IMR-90 (cell line): ENCODE measurements around the gene SFT2D3. TPM values are rescaled to one million over a fixed set of nuclear protein-coding genes. Genes with fewer than 3 reads are reported as not detected.

Experiments used
- ATAC-seq: fragments of 200-7000 bp; cut with Tn5 transposase; 2 replicates; pipeline ENCODE4 v1.9.1; 2020; ENCODE audit warnings: low read depth, mild to moderate bottlenecking, moderate library complexity
- BruUV-seq: library from RNA; stranded (reverse); fragments of 400-500 nt; replicated peaks from 2 replicates; lab custom pipeline; 2021; lab: Mats Ljungman, UMichigan
- CTCF ChIA-PET: fragments of 300-600 bp; formaldehyde crosslinking; extraction: SDS; loops from one replicate; lab custom pipeline; 2021; ENCODE audit warnings: antibody characterized with exemption; lab: Yijun Ruan, JAX
- POLR2A ChIA-PET: fragments of 300-600 bp; sonication (Branson Sonifier 250); formaldehyde crosslinking; loops from one replicate; lab custom pipeline; 2022; ENCODE audit warnings: antibody characterized with exemption; ENCODE audit not compliant: unreplicated experiment; lab: Charles Lee
- DNase-seq: peaks from one replicate; pipeline ENCODE4 v3.0.0; 2013
- H2AFZ ChIP-seq: replicated peaks from 2 replicates; pipeline ENCODE3; 2013; ENCODE audit warnings: low read length, mild to moderate bottlenecking; ENCODE audit not compliant: poor library complexity
- H2AK5ac ChIP-seq: 2 replicates; pipeline ENCODE4 v1.6.1; 2013; ENCODE audit warnings: low read depth, low read length, inconsistent platforms
- H2AK9ac ChIP-seq: replicated peaks from 2 replicates; pipeline ENCODE3; 2013; ENCODE audit warnings: mild to moderate bottlenecking, low read depth, low read length, moderate library complexity; ENCODE audit not compliant: poor library complexity
- H2BK120ac ChIP-seq: 2 replicates; pipeline ENCODE4 v1.6.1; 2013; ENCODE audit warnings: low read depth, low read length, inconsistent platforms
- H2BK15ac ChIP-seq: 3 replicates; pipeline ENCODE4 v1.6.1; 2013; ENCODE audit warnings: low read depth, low read length, inconsistent platforms
- H2BK20ac ChIP-seq: 2 replicates; pipeline ENCODE4 v1.6.1; 2013; ENCODE audit warnings: low read depth, mild to moderate bottlenecking, inconsistent platforms, low read length, moderate library complexity
- H2BK5ac ChIP-seq: 2 replicates; pipeline ENCODE4 v1.6.1; 2013; ENCODE audit warnings: mild to moderate bottlenecking, low read depth, low read length, inconsistent platforms; ENCODE audit not compliant: poor library complexity, severe bottlenecking
- H3K14ac ChIP-seq: replicated peaks from 2 replicates; pipeline ENCODE4 v1.6.1; 2013; ENCODE audit warnings: low read depth, low read length, inconsistent platforms
- H3K18ac ChIP-seq: 2 replicates; pipeline ENCODE4 v1.6.1; 2013; ENCODE audit warnings: low read depth, low read length, control low read depth
- H3K23ac ChIP-seq: 2 replicates; pipeline ENCODE4 v1.6.1; 2013; ENCODE audit warnings: low read depth, low read length, inconsistent platforms
- H3K27ac ChIP-seq: 2 replicates; pipeline ENCODE4 v1.5.1; 2013; ENCODE audit warnings: mild to moderate bottlenecking, control low read depth, low read length; ENCODE audit not compliant: insufficient read depth
- H3K27me3 ChIP-seq: 2 replicates; pipeline ENCODE4 v1.6.1; 2013; ENCODE audit warnings: low read length; ENCODE audit not compliant: control insufficient read depth, insufficient read depth
- H3K36me3 ChIP-seq: 2 replicates; pipeline ENCODE4 v1.6.1; 2013; ENCODE audit warnings: low read length, mixed read lengths; ENCODE audit not compliant: control insufficient read depth, insufficient read depth
- H3K4ac ChIP-seq: 2 replicates; pipeline ENCODE4 v1.6.1; 2013; ENCODE audit warnings: low read depth, low read length, inconsistent platforms
- H3K4me1 ChIP-seq: 2 replicates; pipeline ENCODE4 v1.6.1; 2013; ENCODE audit warnings: low read length, mixed read lengths; ENCODE audit not compliant: control insufficient read depth, insufficient read depth
- H3K4me2 ChIP-seq: 2 replicates; pipeline ENCODE4 v1.6.1; 2013; ENCODE audit warnings: low read depth, mild to moderate bottlenecking, control low read depth, low read length, moderate library complexity
- H3K4me3 ChIP-seq: 2 replicates; pipeline ENCODE4 v1.5.1; 2013; ENCODE audit warnings: low read depth, mild to moderate bottlenecking, control low read depth, low read length, moderate library complexity; ENCODE audit not compliant: insufficient read depth
- H3K56ac ChIP-seq: 2 replicates; pipeline ENCODE4 v1.6.1; 2013; ENCODE audit warnings: low read length, inconsistent platforms; ENCODE audit not compliant: insufficient read depth; ENCODE audit errors: extremely low read depth
- H3K79me1 ChIP-seq, 2 experiments: 2 replicates each; pipeline ENCODE4 v1.6.1; 2013; ENCODE audit warnings: low read length in 2 of 2, inconsistent platforms in 1 of 2, low read depth in 1 of 2
- H3K9ac ChIP-seq: 2 replicates; pipeline ENCODE4 v1.6.1; 2013; ENCODE audit warnings: low read depth, low read length, control low read depth
- H3K9me1 ChIP-seq: 2 replicates; pipeline ENCODE4 v1.6.1; 2013; ENCODE audit warnings: low read length, inconsistent platforms; ENCODE audit not compliant: insufficient read depth
- H3K9me3 ChIP-seq: 2 replicates; pipeline ENCODE4 v1.6.1; 2013; ENCODE audit warnings: low read length; ENCODE audit not compliant: control insufficient read depth, insufficient read depth
- H4K20me1 ChIP-seq: 2 replicates; pipeline ENCODE4 v1.6.1; 2013; ENCODE audit warnings: low read length, inconsistent platforms; ENCODE audit not compliant: insufficient read depth
- H4K5ac ChIP-seq: 2 replicates; pipeline ENCODE4 v1.6.1; 2013; ENCODE audit warnings: mild to moderate bottlenecking, low read depth, low read length, control low read depth
- H4K8ac ChIP-seq, 2 experiments: 2 replicates each; pipeline ENCODE4 v1.6.1; 2013; ENCODE audit warnings: low read depth in 2 of 2, low read length in 2 of 2, control low read depth in 1 of 2, inconsistent platforms in 1 of 2
- H4K91ac ChIP-seq: 2 replicates; pipeline ENCODE4 v1.6.1; 2013; ENCODE audit warnings: low read depth, low read length, inconsistent platforms; ENCODE audit not compliant: insufficient read depth
- BHLHE40 ChIP-seq: fragments of 150-350 bp; IDR thresholded peaks from 2 replicates; pipeline ENCODE4 v1.6.1; 2016; ENCODE audit warnings: mild to moderate bottlenecking, low read depth, low read length
- CEBPB ChIP-seq: IDR thresholded peaks from 2 replicates; pipeline ENCODE4 v1.6.1; 2012; ENCODE audit warnings: low read depth, low read length, improper control_type of control experiment
- CHD1 ChIP-seq: IDR thresholded peaks from 2 replicates; pipeline ENCODE4 v1.6.1; 2012; ENCODE audit warnings: low read depth, low read length, improper control_type of control experiment
- FOS ChIP-seq: fragments of 150-350 bp; IDR thresholded peaks from 2 replicates; pipeline ENCODE4 v1.6.1; 2016; ENCODE audit warnings: low read depth, low read length
- MAFK ChIP-seq: IDR thresholded peaks from 2 replicates; pipeline ENCODE4 v1.6.1; 2012; ENCODE audit warnings: low read depth, low read length, improper control_type of control experiment
- MAZ ChIP-seq: IDR thresholded peaks from 2 replicates; pipeline ENCODE4 v1.6.1; 2012; ENCODE audit warnings: low read depth, mild to moderate bottlenecking, low read length, improper control_type of control experiment, moderate library complexity, borderline replicate concordance
- MXI1 ChIP-seq: IDR thresholded peaks from 2 replicates; pipeline ENCODE4 v1.6.1; 2012; ENCODE audit warnings: low read depth, mild to moderate bottlenecking, low read length, moderate library complexity, borderline replicate concordance
- NFE2L2 ChIP-seq: fragments of 150-350 bp; IDR thresholded peaks from 2 replicates; pipeline ENCODE4 v1.6.1; 2016; ENCODE audit warnings: low read depth, mild to moderate bottlenecking, low read length
- POLR2A ChIP-seq: IDR thresholded peaks from 2 replicates; pipeline ENCODE4 v1.6.1; 2012; ENCODE audit warnings: mild to moderate bottlenecking, low read depth, low read length
- RAD21 ChIP-seq: IDR thresholded peaks from 2 replicates; pipeline ENCODE4 v1.6.1; 2012; ENCODE audit warnings: low read length, improper control_type of control experiment
- RCOR1 ChIP-seq: IDR thresholded peaks from 2 replicates; pipeline ENCODE4 v1.6.1; 2012; ENCODE audit warnings: mild to moderate bottlenecking, low read length, improper control_type of control experiment; ENCODE audit not compliant: insufficient replicate concordance
- RFX5 ChIP-seq: IDR thresholded peaks from 2 replicates; pipeline ENCODE4 v1.8.0; 2012; ENCODE audit warnings: low read depth, mild to moderate bottlenecking, low read length, moderate library complexity
- SMC3 ChIP-seq: fragments of 150-350 bp; IDR thresholded peaks from 2 replicates; pipeline ENCODE4 v1.6.1; 2016; ENCODE audit warnings: low read depth, mild to moderate bottlenecking, antibody characterized with exemption, low read length, moderate library complexity
- WGBS, 2 experiments: methylation state at CpG; one replicate each; pipeline versions ENCODE4 v1.1.5 to v1.1.7; 2013; ENCODE audit warnings: missing lambda C conversion rate in 2 of 2; ENCODE audit not compliant: insufficient read length in 1 of 2; ENCODE audit errors: extremely low coverage in 2 of 2; 5-methylcytosine and 5-hydroxymethylcytosine counted together
- dilution Hi-C: fragments of 300-500 bp; cut with HindIII; formaldehyde crosslinking; loops from one replicate; pipeline ENCODE4 v1.14.3; 2018; ENCODE audit warnings: low sequenced_read_pairs; ENCODE audit not compliant: unreplicated experiment
- in situ Hi-C: fragments of 300-500 bp; cut with MboI; formaldehyde crosslinking; loops from 3 replicates; pipeline ENCODE4 v1.14.3; 2019; ENCODE audit warnings: low sequenced_read_pairs, inconsistent platforms, mixed read lengths
- intact Hi-C: fragments of 100-400 bp; cut with micrococcal nuclease; formaldehyde crosslinking; loops from 2 replicates; pipeline ENCODE4 v1.10.0; 2022
- polyA plus RNA-seq, 3 experiments: library from polyadenylated mRNA; depleted of rRNA; stranded (reverse); fragments of >200 nt; gene quantifications; 2 replicates each; pipeline ENCODE4 v1.2.3, GENCODE V29; 2012; ENCODE audit warnings: low replicate concordance in 1 of 3
- total RNA-seq: library from RNA; depleted of rRNA; stranded (reverse); fragments of >200 nt; gene quantifications from 2 replicates; pipeline ENCODE4 v1.2.3, GENCODE V29; 2012
- TF ChIP-seq, protein P1 (sequence below): fragments of 150-350 bp; IDR thresholded peaks from 2 replicates; pipeline ENCODE4 v1.6.1; 2017; ENCODE audit warnings: mild to moderate bottlenecking, antibody characterized with exemption, low read length, low read depth

The SFT2D3 gene
- total and polyA plus RNA-seq, 2 of the 4 experiments (the other 2 are of a cell fraction): 2.5 to 3.1 TPM

DNA sequence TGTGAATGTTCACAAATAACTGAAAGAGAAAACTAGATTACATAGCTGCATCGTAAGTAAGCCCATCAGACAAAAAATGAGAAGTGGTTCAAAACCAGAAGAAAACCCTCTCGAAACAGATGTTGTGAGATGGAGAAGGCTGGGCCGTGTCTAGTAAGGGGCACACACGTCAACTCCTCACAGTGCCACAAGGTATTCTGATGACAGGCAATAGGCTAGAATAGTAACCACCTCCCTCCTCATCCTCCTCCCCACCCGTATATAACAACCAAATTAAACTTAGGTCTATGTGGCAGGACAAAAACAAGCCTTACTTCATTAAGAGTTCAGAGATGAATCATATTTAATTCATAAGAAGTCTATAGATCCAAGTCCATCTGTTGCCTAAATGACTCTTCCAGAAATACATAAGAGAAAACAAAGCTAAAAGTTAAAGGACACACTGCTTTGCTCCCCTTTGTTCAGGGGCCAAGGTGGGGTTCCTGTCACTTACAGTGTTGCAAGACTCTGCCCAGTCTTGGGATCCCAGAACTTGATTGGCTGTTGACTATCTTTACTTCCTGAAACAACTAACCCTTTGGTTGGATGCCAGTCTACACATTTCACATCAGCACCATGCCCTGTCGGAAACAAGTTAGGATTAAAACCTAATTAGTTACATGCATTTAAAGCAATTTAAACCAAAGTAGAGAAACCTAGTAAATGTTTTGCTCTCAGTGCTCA lies 25.0 kb downstream of the SFT2D3 start:
- Histone ChIP-seq H3K23ac (no peak overlapping the region), H3K4me2 (no peak overlapping the region), H2BK120ac (no peak overlapping the region), H3K27me3 (no peaks in the 10 kb centered on the region), H3K4ac (no peak overlapping the region), H2BK20ac (no peak overlapping the region), H4K8ac (no peak overlapping the region), H3K18ac (no peak overlapping the region), H3K27ac (no peak overlapping the region), H3K9me3 (no peaks in the 10 kb centered on the region), H3K9me1 (peaks cover 8% of the 10 kb centered on the region), H4K20me1 (no peaks in the 10 kb centered on the region), H4K5ac (no peak overlapping the region), H3K4me1 (peaks cover 1% of the 10 kb centered on the region; the same call in 1 of the 2 replicates), H2BK5ac (no peak overlapping the region), H3K9ac (no peak overlapping the region), H3K4me3 (no peak overlapping the region), H4K91ac (no peak overlapping the region), H2AK9ac (no peak overlapping the region), H3K14ac (no peak overlapping the region), H3K56ac (no peak overlapping the region), H2BK15ac (no peak overlapping the region), H2AFZ (no peak overlapping the region), H2AK5ac (no peak overlapping the region), H3K79me1 (0 out of 4 replicates have a peak, but pooled peaks cover 0 to 9% of the 10 kb centered on the region in 2 experiments), H3K36me3 (peaks cover 10% of the 10 kb centered on the region)
- POLR2A ChIA-PET: no interaction called here
- dilution Hi-C loops: no loop called here
- in situ Hi-C loops: no loop called here
- intact Hi-C loops: no loop called here
- no peak for TF ChIP-seq CEBPB
- TF ChIP-seq CHD1: no peak
- TF ChIP-seq SMC3: no peak
- no peak for TF ChIP-seq RAD21
- TF ChIP-seq, protein P1, sequence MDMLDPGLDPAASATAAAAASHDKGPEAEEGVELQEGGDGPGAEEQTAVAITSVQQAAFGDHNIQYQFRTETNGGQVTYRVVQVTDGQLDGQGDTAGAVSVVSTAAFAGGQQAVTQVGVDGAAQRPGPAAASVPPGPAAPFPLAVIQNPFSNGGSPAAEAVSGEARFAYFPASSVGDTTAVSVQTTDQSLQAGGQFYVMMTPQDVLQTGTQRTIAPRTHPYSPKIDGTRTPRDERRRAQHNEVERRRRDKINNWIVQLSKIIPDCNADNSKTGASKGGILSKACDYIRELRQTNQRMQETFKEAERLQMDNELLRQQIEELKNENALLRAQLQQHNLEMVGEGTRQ: no peak
- no peak for TF ChIP-seq RCOR1
- TF ChIP-seq MAZ: no peak
- TF ChIP-seq RFX5: no peak
- no peak for TF ChIP-seq POLR2A
- TF ChIP-seq NFE2L2: no peak
- no peak for TF ChIP-seq MXI1
- TF ChIP-seq FOS: no peak
- TF ChIP-seq MAFK: no peak
- TF ChIP-seq BHLHE40: no peak
- no CpG with 5 or more reads among the region's 6 CpGs for WGBS, 2 experiments
- BruUV-seq: no TSS peak
- CTCF ChIA-PET: no interaction called here
- no peak for DNase-seq
- no peak for ATAC-seq
